ENCODE data around the gene ANXA5.

The ANXA5 gene

GRCh38 chr4:121739575-121739974, 42.8 kb upstream of the ANXA5 start:
- Histone ChIP-seq H3K4me2 (ENCODE audit: low read length) (no peak overlapping the region), H3K9me3 (ENCODE audit: control insufficient read depth, low read length) (no peaks in the 10 kb centered on the region), H2AFZ (no peak overlapping the region), H3K27ac (no peak overlapping the region), H3K4me1 (no peaks in the 10 kb centered on the region), H3K79me2 (no peaks in the 10 kb centered on the region), H3K9ac (no peak overlapping the region), H3K27me3 (ENCODE audit: control insufficient read depth, insufficient read depth, low read length) (no peaks in the 10 kb centered on the region), H3K4me3 (ENCODE audit: low read depth, low read length) (no peak overlapping the region), H3K36me3 (ENCODE audit: control insufficient read depth, insufficient read depth, low read length) (no peaks in the 10 kb centered on the region)
- TF ChIP-seq CTCF (IDR thresholded peaks at IDR 0.05): no peak

DNA sequence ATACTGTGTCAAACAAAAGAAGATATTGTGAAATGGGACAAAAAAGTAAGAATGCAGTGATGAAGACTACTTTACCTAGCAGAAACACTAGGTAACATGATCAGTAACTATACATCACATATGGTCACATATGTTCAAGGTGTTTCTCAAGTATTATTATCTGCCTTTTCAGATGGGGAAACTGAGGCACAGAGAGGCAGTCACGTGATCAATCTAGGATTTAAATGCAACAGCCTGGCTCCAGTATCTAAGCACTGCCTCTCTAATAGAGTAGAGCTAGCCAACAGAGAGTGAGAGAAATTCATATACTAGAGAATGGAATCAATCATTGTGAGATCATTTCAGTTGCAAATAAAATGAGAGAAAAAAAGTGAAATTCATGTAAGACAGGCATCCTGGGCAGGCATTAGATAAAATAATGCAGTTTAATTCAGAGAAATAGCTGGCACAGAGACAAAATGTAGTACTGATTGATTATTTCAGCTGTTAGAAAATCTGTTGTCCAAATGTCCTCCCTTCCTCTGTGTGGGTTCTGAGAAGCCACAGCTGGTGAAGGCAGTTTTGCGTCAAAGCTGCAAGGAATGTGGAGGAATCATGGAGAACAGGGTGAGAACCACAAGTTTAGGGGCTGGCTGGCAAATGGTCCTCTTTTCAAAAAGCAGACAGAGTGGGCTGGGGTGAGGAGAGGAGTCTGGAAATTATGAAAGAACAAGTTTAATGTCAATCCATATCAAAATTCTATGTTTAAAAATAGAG, 42.2 kb upstream of the ANXA5 start:
- no peak overlapping the region for H3K27ac ChIP-seq
- no peak overlapping the region for H3K4me3 ChIP-seq (ENCODE audit: low read depth, low read length)
- no peaks in the 10 kb centered on the region for H3K4me1 ChIP-seq
- no peaks in the 10 kb centered on the region for H3K79me2 ChIP-seq
- no peaks in the 10 kb centered on the region for H3K27me3 ChIP-seq (ENCODE audit: control insufficient read depth, insufficient read depth, low read length)
- TF ChIP-seq CTCF (IDR thresholded peaks at IDR 0.05): no peak
- H3K4me2 ChIP-seq (ENCODE audit: low read length): no peak overlapping the region
- no peak overlapping the region for H3K9ac ChIP-seq
- no peaks in the 10 kb centered on the region for H3K9me3 ChIP-seq (ENCODE audit: control insufficient read depth, low read length)
- H3K36me3 ChIP-seq (ENCODE audit: control insufficient read depth, insufficient read depth, low read length): no peaks in the 10 kb centered on the region
- no peak overlapping the region for H2AFZ ChIP-seq

DNA sequence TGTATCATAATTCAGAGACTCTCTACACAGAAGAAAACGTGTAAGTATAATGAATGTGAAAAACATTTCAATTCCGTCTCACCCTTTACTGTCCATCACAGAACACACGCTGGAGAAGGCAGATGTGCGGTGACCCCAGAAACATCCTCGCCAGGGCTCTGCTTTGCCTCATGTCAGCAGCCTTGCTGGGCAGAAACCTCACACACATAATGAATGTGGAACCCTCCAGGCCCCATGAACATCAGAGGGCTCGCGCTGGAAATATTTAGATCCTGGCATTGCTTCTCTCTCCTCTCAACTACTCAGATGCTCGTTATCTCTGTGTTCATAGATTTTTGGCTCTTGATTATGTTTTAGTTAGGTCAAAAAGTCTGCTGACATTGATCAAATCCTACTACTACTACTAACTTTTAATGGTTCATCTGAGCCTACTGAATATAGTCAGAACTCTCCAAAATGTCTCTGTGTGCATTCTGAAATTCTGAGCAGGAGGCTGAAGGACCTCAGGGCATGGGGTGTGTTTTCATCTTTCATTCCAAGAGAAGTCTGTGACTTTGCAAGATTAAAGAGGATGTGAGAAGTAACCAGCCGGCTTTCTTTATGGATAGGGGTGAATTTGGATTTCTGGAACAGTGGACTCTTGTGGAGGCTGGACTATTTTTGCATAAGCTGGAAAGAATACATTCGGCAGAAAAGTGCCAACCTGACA, 41.2 kb upstream of the ANXA5 start:
- H3K36me3 ChIP-seq (ENCODE audit: control insufficient read depth, insufficient read depth, low read length): no peaks in the 10 kb centered on the region
- H3K79me2 ChIP-seq: no peaks in the 10 kb centered on the region
- no peaks in the 10 kb centered on the region for H3K4me1 ChIP-seq
- no peak overlapping the region for H2AFZ ChIP-seq
- no peak overlapping the region for H3K4me3 ChIP-seq (ENCODE audit: low read depth, low read length)
- no peak overlapping the region for H3K27ac ChIP-seq
- no peaks in the 10 kb centered on the region for H3K27me3 ChIP-seq (ENCODE audit: control insufficient read depth, insufficient read depth, low read length)
- H3K4me2 ChIP-seq (ENCODE audit: low read length): no peak overlapping the region
- H3K9ac ChIP-seq: no peak overlapping the region
- TF ChIP-seq CTCF (IDR thresholded peaks at IDR 0.05): no peak
- no peaks in the 10 kb centered on the region for H3K9me3 ChIP-seq (ENCODE audit: control insufficient read depth, low read length)

GRCh38 chr4:121736735-121737351, 40.1 kb upstream of the ANXA5 start:
- no peak overlapping the region for H3K4me3 ChIP-seq (ENCODE audit: low read depth, low read length)
- H3K4me1 ChIP-seq: no peaks in the 10 kb centered on the region
- H3K27ac ChIP-seq: no peak overlapping the region
- no peaks in the 10 kb centered on the region for H3K9me3 ChIP-seq (ENCODE audit: control insufficient read depth, low read length)
- no peak overlapping the region for H2AFZ ChIP-seq
- H3K4me2 ChIP-seq (ENCODE audit: low read length): no peak overlapping the region
- TF ChIP-seq CTCF (IDR thresholded peaks at IDR 0.05): peak; percentile 38
- no peaks in the 10 kb centered on the region for H3K79me2 ChIP-seq
- H3K9ac ChIP-seq: no peak overlapping the region
- H3K36me3 ChIP-seq (ENCODE audit: control insufficient read depth, insufficient read depth, low read length): no peaks in the 10 kb centered on the region
- no peaks in the 10 kb centered on the region for H3K27me3 ChIP-seq (ENCODE audit: control insufficient read depth, insufficient read depth, low read length)

Measured in parathyroid adenoma (tissue), 2 donors.